GM19438 (cell line): Measurements from ENCODE around the gene COL11A1.
"Not testable (repeated sequence)": the region's sequence is repeated elsewhere in the genome, so short reads cannot be mapped to it uniquely, and the experiment has no call there.

Experiments
- ATAC-seq: cut with Tn5 transposase; IDR thresholded peaks from one replicate; pipeline ENCODE4 v1.9.1; 2021; ENCODE audit warnings: low read depth; ENCODE audit not compliant: unreplicated experiment

Gene COL11A1

DNA sequence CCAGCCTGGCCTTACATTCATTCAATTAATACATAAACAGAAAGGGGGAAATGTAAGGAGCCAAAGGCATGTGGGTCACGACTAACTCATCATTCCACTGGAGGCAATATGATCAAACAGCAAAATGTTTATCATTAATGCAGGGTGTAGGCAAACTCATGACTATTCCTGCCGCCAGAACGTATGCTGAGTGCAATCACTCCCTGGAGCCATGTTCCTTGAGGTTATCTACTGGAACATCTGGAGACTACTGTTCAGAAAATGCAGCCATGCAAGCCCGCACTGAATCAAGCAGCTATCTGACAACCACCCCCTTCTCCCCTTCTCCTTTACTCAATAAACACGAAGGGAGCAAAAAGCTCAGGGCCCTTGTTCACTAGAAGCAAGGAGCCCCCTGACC is 267.6 kb downstream of the COL11A1 start:
- no peak for ATAC-seq

DNA sequence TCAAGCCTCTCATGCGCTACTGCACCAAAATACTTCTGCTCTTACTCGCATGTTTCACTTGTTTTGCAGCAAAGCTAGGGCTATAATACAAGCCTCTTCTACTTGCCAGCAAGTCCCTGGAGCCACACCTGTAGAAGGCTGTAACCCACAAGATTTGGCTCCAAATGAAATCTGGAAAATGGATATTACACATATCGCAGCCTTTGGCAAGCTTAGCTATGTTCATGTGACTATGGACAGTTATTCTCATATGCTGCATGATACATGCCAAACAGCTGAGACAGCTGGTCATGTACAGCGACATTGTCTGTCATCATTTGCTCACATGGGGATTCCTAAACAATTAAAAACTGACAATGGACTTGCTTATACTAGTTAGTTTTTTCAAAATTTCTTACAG is 270.3 kb downstream of the COL11A1 start:
- no peak for ATAC-seq

DNA sequence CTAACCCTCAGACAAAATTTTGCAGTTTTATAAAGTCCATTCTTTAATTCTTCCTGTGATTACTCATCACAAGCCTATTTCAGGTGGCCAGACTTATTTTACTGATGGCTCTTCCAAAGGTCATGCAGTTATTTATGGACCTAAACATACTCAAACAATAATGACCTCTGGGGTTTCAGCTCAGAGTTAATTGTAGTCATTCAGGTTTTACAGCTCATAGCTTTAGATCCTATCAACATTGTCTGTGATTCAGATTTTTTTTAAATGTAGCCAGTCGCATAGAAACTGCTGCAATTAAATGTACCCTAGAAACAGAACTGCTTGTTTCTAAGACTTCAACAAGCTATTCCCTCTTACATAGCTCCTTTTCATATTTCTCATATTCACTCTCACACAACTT is 270.8 kb downstream of the COL11A1 start:
- no peak for ATAC-seq

DNA sequence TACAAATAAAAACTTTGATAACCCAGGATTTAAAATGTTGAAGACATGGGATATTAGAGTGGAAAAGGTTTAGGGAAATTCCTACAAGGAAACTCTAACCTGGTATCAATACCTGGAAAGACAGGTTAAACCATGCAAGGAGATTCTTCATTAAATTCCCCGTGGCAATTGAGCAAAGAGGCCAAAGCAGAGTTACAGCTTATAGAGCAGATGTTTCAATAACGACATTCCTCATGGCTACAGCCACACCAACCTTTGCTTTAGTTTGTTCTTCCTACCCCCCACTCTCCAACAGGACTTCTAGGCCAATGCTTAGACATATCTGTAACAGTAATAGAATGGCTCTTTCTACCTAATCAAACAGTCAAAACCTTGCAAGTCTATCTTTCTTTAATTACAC is 271.3 kb downstream of the COL11A1 start:
- no peak for ATAC-seq

DNA sequence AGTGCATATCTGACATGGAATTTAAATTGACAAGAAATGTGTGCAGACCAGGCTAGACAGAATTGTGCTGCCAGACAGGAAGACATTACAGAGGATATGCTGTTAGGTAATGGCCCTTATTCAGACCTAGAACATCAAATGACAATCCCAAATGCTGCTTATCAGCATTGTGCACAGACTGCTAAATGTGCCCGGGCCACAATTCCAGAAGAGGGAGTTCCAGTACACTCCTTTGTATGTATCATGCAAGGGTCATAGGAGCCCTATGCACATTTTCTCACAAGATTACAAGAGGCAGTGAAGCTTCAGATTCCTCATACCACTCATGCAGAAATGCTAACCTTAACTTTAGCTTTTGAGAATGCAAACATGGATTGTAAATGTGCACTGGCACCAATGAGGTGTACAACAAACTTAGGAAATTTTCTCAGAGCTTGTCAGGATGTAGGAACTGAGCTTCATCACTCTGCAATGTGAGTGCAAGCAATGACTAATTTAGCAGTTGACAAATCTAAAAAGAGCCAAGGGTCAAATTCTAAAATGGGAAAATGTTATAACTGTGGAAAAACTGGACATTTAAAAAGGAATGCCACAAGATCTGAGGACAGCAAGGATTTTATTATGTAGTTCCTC is 273.5 kb downstream of the COL11A1 start:
- ATAC-seq: no peak

DNA sequence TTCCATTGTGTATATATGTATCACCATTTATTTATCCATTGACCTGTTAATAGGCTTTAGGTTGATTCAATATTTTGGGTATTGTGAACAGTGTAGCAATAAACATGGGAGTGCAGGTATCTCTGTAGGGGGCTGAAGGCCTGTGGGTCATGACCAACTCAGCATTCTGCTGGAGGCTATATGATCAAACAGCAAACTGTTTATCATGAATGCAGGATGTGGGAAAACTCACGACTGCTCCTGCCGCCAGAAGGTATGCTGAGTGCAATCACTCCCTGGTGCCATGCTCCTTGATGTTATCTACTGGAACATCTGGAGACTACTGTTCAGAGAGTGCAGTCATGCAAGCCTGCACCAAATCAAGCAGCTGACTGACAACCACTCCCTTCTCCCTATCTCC is 275.2 kb downstream of the COL11A1 start:
- no peak for ATAC-seq

DNA sequence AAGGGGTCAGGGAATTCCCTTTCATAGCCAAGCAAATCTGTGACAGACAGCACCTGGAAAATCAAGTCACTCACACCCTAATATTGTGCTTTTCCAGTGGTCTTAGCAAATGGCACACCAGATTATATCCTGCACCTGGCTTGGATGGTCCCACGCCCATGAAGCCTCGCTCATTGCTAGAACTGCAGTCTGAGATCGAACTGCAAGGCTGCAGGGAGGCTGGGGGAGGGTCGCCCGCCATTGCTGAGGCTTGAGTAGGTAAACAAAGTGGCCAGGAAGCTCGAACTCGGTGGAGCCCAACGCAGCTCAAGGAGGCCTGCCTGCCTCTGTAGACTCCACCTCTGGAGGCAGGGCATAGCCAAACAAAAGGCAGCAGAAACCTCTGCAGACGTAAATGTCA is 281.6 kb downstream of the COL11A1 start:
- not testable (repeated sequence) for ATAC-seq
